IMR-90 (cell line): ENCODE data around the gene CC2D2A. TPM values are rescaled to one million over a fixed set of nuclear protein-coding genes. Genes with fewer than 3 reads are reported as not detected.

Experiments
- ATAC-seq: fragments of 200-7000 bp; cut with Tn5 transposase; 2 replicates; pipeline ENCODE4 v1.9.1; 2020; ENCODE audit warnings: low read depth, mild to moderate bottlenecking, moderate library complexity
- BruUV-seq: library from RNA; stranded (reverse); fragments of 400-500 nt; replicated peaks from 2 replicates; lab custom pipeline; 2021; lab: Mats Ljungman, UMichigan
- CTCF ChIA-PET: fragments of 300-600 bp; formaldehyde crosslinking; extraction: SDS; loops from one replicate; lab custom pipeline; 2021; ENCODE audit warnings: antibody characterized with exemption; lab: Yijun Ruan, JAX
- POLR2A ChIA-PET: fragments of 300-600 bp; sonication (Branson Sonifier 250); formaldehyde crosslinking; loops from one replicate; lab custom pipeline; 2022; ENCODE audit warnings: antibody characterized with exemption; ENCODE audit not compliant: unreplicated experiment; lab: Charles Lee
- DNase-seq: peaks from one replicate; pipeline ENCODE4 v3.0.0; 2013
- H2AFZ ChIP-seq: replicated peaks from 2 replicates; pipeline ENCODE3; 2013; ENCODE audit warnings: low read length, mild to moderate bottlenecking; ENCODE audit not compliant: poor library complexity
- H2AK5ac ChIP-seq: 2 replicates; pipeline ENCODE4 v1.6.1; 2013; ENCODE audit warnings: low read depth, low read length, inconsistent platforms
- H2AK9ac ChIP-seq: replicated peaks from 2 replicates; pipeline ENCODE3; 2013; ENCODE audit warnings: mild to moderate bottlenecking, low read depth, low read length, moderate library complexity; ENCODE audit not compliant: poor library complexity
- H2BK120ac ChIP-seq: 2 replicates; pipeline ENCODE4 v1.6.1; 2013; ENCODE audit warnings: low read depth, low read length, inconsistent platforms
- H2BK15ac ChIP-seq: 3 replicates; pipeline ENCODE4 v1.6.1; 2013; ENCODE audit warnings: low read depth, low read length, inconsistent platforms
- H2BK20ac ChIP-seq: 2 replicates; pipeline ENCODE4 v1.6.1; 2013; ENCODE audit warnings: low read depth, mild to moderate bottlenecking, inconsistent platforms, low read length, moderate library complexity
- H2BK5ac ChIP-seq: 2 replicates; pipeline ENCODE4 v1.6.1; 2013; ENCODE audit warnings: mild to moderate bottlenecking, low read depth, low read length, inconsistent platforms; ENCODE audit not compliant: poor library complexity, severe bottlenecking
- H3K14ac ChIP-seq: replicated peaks from 2 replicates; pipeline ENCODE4 v1.6.1; 2013; ENCODE audit warnings: low read depth, low read length, inconsistent platforms
- H3K18ac ChIP-seq: 2 replicates; pipeline ENCODE4 v1.6.1; 2013; ENCODE audit warnings: low read depth, low read length, control low read depth
- H3K23ac ChIP-seq: 2 replicates; pipeline ENCODE4 v1.6.1; 2013; ENCODE audit warnings: low read depth, low read length, inconsistent platforms
- H3K27ac ChIP-seq: 2 replicates; pipeline ENCODE4 v1.5.1; 2013; ENCODE audit warnings: mild to moderate bottlenecking, control low read depth, low read length; ENCODE audit not compliant: insufficient read depth
- H3K27me3 ChIP-seq: 2 replicates; pipeline ENCODE4 v1.6.1; 2013; ENCODE audit warnings: low read length; ENCODE audit not compliant: control insufficient read depth, insufficient read depth
- H3K36me3 ChIP-seq: 2 replicates; pipeline ENCODE4 v1.6.1; 2013; ENCODE audit warnings: low read length, mixed read lengths; ENCODE audit not compliant: control insufficient read depth, insufficient read depth
- H3K4ac ChIP-seq: 2 replicates; pipeline ENCODE4 v1.6.1; 2013; ENCODE audit warnings: low read depth, low read length, inconsistent platforms
- H3K4me1 ChIP-seq: 2 replicates; pipeline ENCODE4 v1.6.1; 2013; ENCODE audit warnings: low read length, mixed read lengths; ENCODE audit not compliant: control insufficient read depth, insufficient read depth
- H3K4me2 ChIP-seq: 2 replicates; pipeline ENCODE4 v1.6.1; 2013; ENCODE audit warnings: low read depth, mild to moderate bottlenecking, control low read depth, low read length, moderate library complexity
- H3K4me3 ChIP-seq: 2 replicates; pipeline ENCODE4 v1.5.1; 2013; ENCODE audit warnings: low read depth, mild to moderate bottlenecking, control low read depth, low read length, moderate library complexity; ENCODE audit not compliant: insufficient read depth
- H3K56ac ChIP-seq: 2 replicates; pipeline ENCODE4 v1.6.1; 2013; ENCODE audit warnings: low read length, inconsistent platforms; ENCODE audit not compliant: insufficient read depth; ENCODE audit errors: extremely low read depth
- H3K79me1 ChIP-seq, 2 experiments: 2 replicates each; pipeline ENCODE4 v1.6.1; 2013; ENCODE audit warnings: low read length in 2 of 2, inconsistent platforms in 1 of 2, low read depth in 1 of 2
- H3K9ac ChIP-seq: 2 replicates; pipeline ENCODE4 v1.6.1; 2013; ENCODE audit warnings: low read depth, low read length, control low read depth
- H3K9me1 ChIP-seq: 2 replicates; pipeline ENCODE4 v1.6.1; 2013; ENCODE audit warnings: low read length, inconsistent platforms; ENCODE audit not compliant: insufficient read depth
- H3K9me3 ChIP-seq: 2 replicates; pipeline ENCODE4 v1.6.1; 2013; ENCODE audit warnings: low read length; ENCODE audit not compliant: control insufficient read depth, insufficient read depth
- H4K20me1 ChIP-seq: 2 replicates; pipeline ENCODE4 v1.6.1; 2013; ENCODE audit warnings: low read length, inconsistent platforms; ENCODE audit not compliant: insufficient read depth
- H4K5ac ChIP-seq: 2 replicates; pipeline ENCODE4 v1.6.1; 2013; ENCODE audit warnings: mild to moderate bottlenecking, low read depth, low read length, control low read depth
- H4K8ac ChIP-seq, 2 experiments: 2 replicates each; pipeline ENCODE4 v1.6.1; 2013; ENCODE audit warnings: low read depth in 2 of 2, low read length in 2 of 2, control low read depth in 1 of 2, inconsistent platforms in 1 of 2
- H4K91ac ChIP-seq: 2 replicates; pipeline ENCODE4 v1.6.1; 2013; ENCODE audit warnings: low read depth, low read length, inconsistent platforms; ENCODE audit not compliant: insufficient read depth
- BHLHE40 ChIP-seq: fragments of 150-350 bp; IDR thresholded peaks from 2 replicates; pipeline ENCODE4 v1.6.1; 2016; ENCODE audit warnings: mild to moderate bottlenecking, low read depth, low read length
- ELK1 ChIP-seq: fragments of 150-350 bp; IDR thresholded peaks from 2 replicates; pipeline ENCODE4 v1.6.1; 2016; ENCODE audit warnings: low read depth, mild to moderate bottlenecking, low read length, moderate library complexity, borderline replicate concordance
- MAFK ChIP-seq: IDR thresholded peaks from 2 replicates; pipeline ENCODE4 v1.6.1; 2012; ENCODE audit warnings: low read depth, low read length, improper control_type of control experiment
- MAZ ChIP-seq: IDR thresholded peaks from 2 replicates; pipeline ENCODE4 v1.6.1; 2012; ENCODE audit warnings: low read depth, mild to moderate bottlenecking, low read length, improper control_type of control experiment, moderate library complexity, borderline replicate concordance
- MXI1 ChIP-seq: IDR thresholded peaks from 2 replicates; pipeline ENCODE4 v1.6.1; 2012; ENCODE audit warnings: low read depth, mild to moderate bottlenecking, low read length, moderate library complexity, borderline replicate concordance
- NFE2L2 ChIP-seq: fragments of 150-350 bp; IDR thresholded peaks from 2 replicates; pipeline ENCODE4 v1.6.1; 2016; ENCODE audit warnings: low read depth, mild to moderate bottlenecking, low read length
- RCOR1 ChIP-seq: IDR thresholded peaks from 2 replicates; pipeline ENCODE4 v1.6.1; 2012; ENCODE audit warnings: mild to moderate bottlenecking, low read length, improper control_type of control experiment; ENCODE audit not compliant: insufficient replicate concordance
- RFX5 ChIP-seq: IDR thresholded peaks from 2 replicates; pipeline ENCODE4 v1.8.0; 2012; ENCODE audit warnings: low read depth, mild to moderate bottlenecking, low read length, moderate library complexity
- USF2 ChIP-seq: fragments of 150-350 bp; IDR thresholded peaks from 2 replicates; pipeline ENCODE4 v1.6.1; 2017; ENCODE audit warnings: mild to moderate bottlenecking, antibody characterized with exemption, low read length, low read depth
- WGBS, 2 experiments: methylation state at CpG; one replicate each; pipeline versions ENCODE4 v1.1.5 to v1.1.7; 2013; ENCODE audit warnings: missing lambda C conversion rate in 2 of 2; ENCODE audit not compliant: insufficient read length in 1 of 2; ENCODE audit errors: extremely low coverage in 2 of 2; 5-methylcytosine and 5-hydroxymethylcytosine counted together
- dilution Hi-C: fragments of 300-500 bp; cut with HindIII; formaldehyde crosslinking; loops from one replicate; pipeline ENCODE4 v1.14.3; 2018; ENCODE audit warnings: low sequenced_read_pairs; ENCODE audit not compliant: unreplicated experiment
- in situ Hi-C: fragments of 300-500 bp; cut with MboI; formaldehyde crosslinking; loops from 3 replicates; pipeline ENCODE4 v1.14.3; 2019; ENCODE audit warnings: low sequenced_read_pairs, inconsistent platforms, mixed read lengths
- intact Hi-C: fragments of 100-400 bp; cut with micrococcal nuclease; formaldehyde crosslinking; loops from 2 replicates; pipeline ENCODE4 v1.10.0; 2022
- polyA plus RNA-seq, 3 experiments: library from polyadenylated mRNA; depleted of rRNA; stranded (reverse); fragments of >200 nt; gene quantifications; 2 replicates each; pipeline ENCODE4 v1.2.3, GENCODE V29; 2012; ENCODE audit warnings: low replicate concordance in 1 of 3
- total RNA-seq: library from RNA; depleted of rRNA; stranded (reverse); fragments of >200 nt; gene quantifications from 2 replicates; pipeline ENCODE4 v1.2.3, GENCODE V29; 2012

CC2D2A gene
- total and polyA plus RNA-seq, 2 of the 4 experiments (the other 2 are of a cell fraction) = 20.8 to 26.3 TPM

GRCh38 chr4:15444276-15444675 is 25.4 kb upstream of the CC2D2A start:
- no peak overlapping the region for H3K4ac ChIP-seq
- no peaks in the 10 kb centered on the region for H3K36me3 ChIP-seq
- no CpG with 5 or more reads among the region's 7 CpGs for WGBS, 2 experiments
- no peak overlapping the region for H2AK5ac ChIP-seq
- no peaks in the 10 kb centered on the region for H3K9me3 ChIP-seq
- no peak overlapping the region for H3K14ac ChIP-seq
- no peak overlapping the region for H2BK20ac ChIP-seq
- no peaks in the 10 kb centered on the region for H4K20me1 ChIP-seq
- no peak overlapping the region for H2BK5ac ChIP-seq
- POLR2A ChIA-PET = no interaction called here
- CTCF ChIA-PET = interaction anchor here (0.7 kb wide), 1 partner anchor 12 kb away, joined by 4 read pairs; no protein-coding TSS in a partner anchor
- no peak overlapping the region for H4K8ac ChIP-seq
- dilution Hi-C loops (no loop called here), intact Hi-C loops (no loop called here), in situ Hi-C loops (no loop called here)
- H3K27me3 ChIP-seq = no peaks in the 10 kb centered on the region
- no peak overlapping the region for H4K91ac ChIP-seq
- H2AFZ ChIP-seq = no peak overlapping the region
- H2BK15ac ChIP-seq = no peak overlapping the region
- H2BK120ac ChIP-seq = no peak overlapping the region
- no peak overlapping the region for H3K18ac ChIP-seq
- TF ChIP-seq RFX5 (no peak), BHLHE40 (no peak), NFE2L2 (no peak), USF2 (no peak), MAZ (no peak), ELK1 (no peak), RCOR1 (no peak), MAFK (no peak), MXI1 (no peak)
- no peak overlapping the region for H3K4me3 ChIP-seq
- no peak overlapping the region for H2AK9ac ChIP-seq
- DNase-seq (no peak), ATAC-seq (no peak)
- H3K27ac ChIP-seq = no peak overlapping the region
- H3K79me1 ChIP-seq = no peaks in the 10 kb centered on the region
- no peak overlapping the region for H3K56ac ChIP-seq
- no peak overlapping the region for H4K5ac ChIP-seq
- BruUV-seq = no TSS peak
- H3K23ac ChIP-seq = no peak overlapping the region
- no peaks in the 10 kb centered on the region for H3K9me1 ChIP-seq
- no peaks in the 10 kb centered on the region for H3K4me1 ChIP-seq
- H3K4me2 ChIP-seq = no peak overlapping the region
- H3K9ac ChIP-seq = no peak overlapping the region
